ENCODE data around the gene C5.

DNA sequence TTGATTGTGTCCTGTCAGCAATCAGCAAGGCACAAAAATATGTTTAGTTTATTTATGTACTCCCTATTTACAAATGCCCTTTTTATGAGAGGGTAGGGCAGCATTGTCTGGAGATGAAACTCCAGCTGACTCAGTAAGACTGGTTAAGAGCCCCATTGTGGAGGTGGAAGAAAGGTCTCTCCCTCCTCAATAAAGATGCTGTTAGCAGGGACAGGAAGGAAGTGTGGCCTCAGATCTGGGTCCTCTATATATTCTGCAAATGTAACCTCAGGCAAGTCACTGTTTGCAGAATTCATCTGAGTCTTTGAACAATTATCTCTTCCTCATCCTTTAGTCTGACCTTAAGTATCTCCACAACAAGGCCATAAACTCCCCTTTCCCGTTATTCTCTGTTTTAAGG, 75.2 kb downstream of the C5 start:
- TF ChIP-seq, protein P1, sequence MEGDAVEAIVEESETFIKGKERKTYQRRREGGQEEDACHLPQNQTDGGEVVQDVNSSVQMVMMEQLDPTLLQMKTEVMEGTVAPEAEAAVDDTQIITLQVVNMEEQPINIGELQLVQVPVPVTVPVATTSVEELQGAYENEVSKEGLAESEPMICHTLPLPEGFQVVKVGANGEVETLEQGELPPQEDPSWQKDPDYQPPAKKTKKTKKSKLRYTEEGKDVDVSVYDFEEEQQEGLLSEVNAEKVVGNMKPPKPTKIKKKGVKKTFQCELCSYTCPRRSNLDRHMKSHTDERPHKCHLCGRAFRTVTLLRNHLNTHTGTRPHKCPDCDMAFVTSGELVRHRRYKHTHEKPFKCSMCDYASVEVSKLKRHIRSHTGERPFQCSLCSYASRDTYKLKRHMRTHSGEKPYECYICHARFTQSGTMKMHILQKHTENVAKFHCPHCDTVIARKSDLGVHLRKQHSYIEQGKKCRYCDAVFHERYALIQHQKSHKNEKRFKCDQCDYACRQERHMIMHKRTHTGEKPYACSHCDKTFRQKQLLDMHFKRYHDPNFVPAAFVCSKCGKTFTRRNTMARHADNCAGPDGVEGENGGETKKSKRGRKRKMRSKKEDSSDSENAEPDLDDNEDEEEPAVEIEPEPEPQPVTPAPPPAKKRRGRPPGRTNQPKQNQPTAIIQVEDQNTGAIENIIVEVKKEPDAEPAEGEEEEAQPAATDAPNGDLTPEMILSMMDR (conservative IDR thresholded peaks at IDR 0.05; ENCODE audit: low read depth in 2 of 2): no peak
- TF ChIP-seq POLR2AphosphoS5 (IDR thresholded peaks at IDR 0.05; ENCODE audit: low read depth) (no peak), EZH2 (IDR thresholded peaks at IDR 0.05; ENCODE audit: low read depth, unreplicated experiment) (no peak), JUNB (IDR thresholded peaks at IDR 0.05; ENCODE audit: unreplicated experiment) (no peak), CREB1 (CRISPR knock-in tag; IDR thresholded peaks at IDR 0.05; ENCODE audit: low read depth) (no peak)
- TF ChIP-seq, protein P2, sequence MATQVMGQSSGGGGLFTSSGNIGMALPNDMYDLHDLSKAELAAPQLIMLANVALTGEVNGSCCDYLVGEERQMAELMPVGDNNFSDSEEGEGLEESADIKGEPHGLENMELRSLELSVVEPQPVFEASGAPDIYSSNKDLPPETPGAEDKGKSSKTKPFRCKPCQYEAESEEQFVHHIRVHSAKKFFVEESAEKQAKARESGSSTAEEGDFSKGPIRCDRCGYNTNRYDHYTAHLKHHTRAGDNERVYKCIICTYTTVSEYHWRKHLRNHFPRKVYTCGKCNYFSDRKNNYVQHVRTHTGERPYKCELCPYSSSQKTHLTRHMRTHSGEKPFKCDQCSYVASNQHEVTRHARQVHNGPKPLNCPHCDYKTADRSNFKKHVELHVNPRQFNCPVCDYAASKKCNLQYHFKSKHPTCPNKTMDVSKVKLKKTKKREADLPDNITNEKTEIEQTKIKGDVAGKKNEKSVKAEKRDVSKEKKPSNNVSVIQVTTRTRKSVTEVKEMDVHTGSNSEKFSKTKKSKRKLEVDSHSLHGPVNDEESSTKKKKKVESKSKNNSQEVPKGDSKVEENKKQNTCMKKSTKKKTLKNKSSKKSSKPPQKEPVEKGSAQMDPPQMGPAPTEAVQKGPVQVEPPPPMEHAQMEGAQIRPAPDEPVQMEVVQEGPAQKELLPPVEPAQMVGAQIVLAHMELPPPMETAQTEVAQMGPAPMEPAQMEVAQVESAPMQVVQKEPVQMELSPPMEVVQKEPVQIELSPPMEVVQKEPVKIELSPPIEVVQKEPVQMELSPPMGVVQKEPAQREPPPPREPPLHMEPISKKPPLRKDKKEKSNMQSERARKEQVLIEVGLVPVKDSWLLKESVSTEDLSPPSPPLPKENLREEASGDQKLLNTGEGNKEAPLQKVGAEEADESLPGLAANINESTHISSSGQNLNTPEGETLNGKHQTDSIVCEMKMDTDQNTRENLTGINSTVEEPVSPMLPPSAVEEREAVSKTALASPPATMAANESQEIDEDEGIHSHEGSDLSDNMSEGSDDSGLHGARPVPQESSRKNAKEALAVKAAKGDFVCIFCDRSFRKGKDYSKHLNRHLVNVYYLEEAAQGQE (IDR thresholded peaks at IDR 0.05; ENCODE audit: unreplicated experiment): no peak

Data from GM23338 (cell line).